Measurements from ENCODE around the gene ESRP2.
A peak's percentile ranks its signal among the peaks of the same experiment; 100 is the strongest.

ESRP2 gene

GRCh38 chr16:68249371-68249770 is 13.4 kb upstream of the ESRP2 start:
- Mint-ChIP-seq H3K27ac (peak overlapping the region; percentile 46), H3K4me3 (no peak overlapping the region), H3K27me3 (no peaks in the 10 kb centered on the region), H3K36me3 (peaks cover 2% of the 10 kb centered on the region), H3K4me1 (peaks cover 24% of the 10 kb centered on the region), H3K9me3 (no peaks in the 10 kb centered on the region)

DNA sequence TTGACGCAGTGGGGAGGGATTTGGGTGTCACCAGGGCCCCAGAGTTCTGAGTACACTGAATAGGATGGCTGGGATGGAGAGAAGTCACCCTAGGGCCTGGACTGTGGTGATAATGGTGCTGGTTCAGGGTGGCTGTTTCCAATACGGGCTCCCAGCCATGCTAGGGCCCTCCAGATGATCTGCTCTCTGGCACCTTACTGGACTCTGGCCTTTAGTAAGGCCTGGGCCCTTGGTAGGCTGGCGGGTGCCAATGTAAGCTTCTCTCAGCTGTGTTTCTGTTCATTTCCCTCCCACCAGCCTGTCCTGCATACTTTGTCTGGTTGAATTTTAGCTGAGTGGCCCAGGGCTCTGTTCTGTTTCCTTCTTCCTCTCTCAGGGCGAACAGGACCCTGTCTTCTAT is 12.0 kb upstream of the ESRP2 start:
- no peak overlapping the region for H3K4me3 Mint-ChIP-seq
- H3K4me1 Mint-ChIP-seq, result peaks cover 28% of the 10 kb centered on the region
- H3K9me3 Mint-ChIP-seq, result no peaks in the 10 kb centered on the region
- H3K27ac Mint-ChIP-seq, result peak overlapping the region; percentile 68
- H3K36me3 Mint-ChIP-seq, result peaks cover 2% of the 10 kb centered on the region
- no peaks in the 10 kb centered on the region for H3K27me3 Mint-ChIP-seq

- H3K36me3 Mint-ChIP-seq, result peaks cover 2% of the 10 kb centered on the region
- H3K4me1 Mint-ChIP-seq, result peaks cover 28% of the 10 kb centered on the region
- no peaks in the 10 kb centered on the region for H3K9me3 Mint-ChIP-seq
- peak overlapping the region; percentile 62 for H3K27ac Mint-ChIP-seq
- no peaks in the 10 kb centered on the region for H3K27me3 Mint-ChIP-seq
- H3K4me3 Mint-ChIP-seq, result no peak overlapping the region
These were observed 11.5 kb upstream of the ESRP2 start for GRCh38 chr16:68247400-68247799.

- H3K27ac Mint-ChIP-seq, result no peak overlapping the region
These were observed 10.7 kb upstream of the ESRP2 start for GRCh38 chr16:68246666-68247065.

GRCh38 chr16:68246121-68246520 is 10.2 kb upstream of the ESRP2 start:
- peak overlapping the region; percentile 99 for H3K4me3 Mint-ChIP-seq
- no peak overlapping the region for H3K27ac Mint-ChIP-seq
- no peaks in the 10 kb centered on the region for H3K36me3 Mint-ChIP-seq
- peaks cover 28% of the 10 kb centered on the region for H3K4me1 Mint-ChIP-seq
- no peaks in the 10 kb centered on the region for H3K9me3 Mint-ChIP-seq
- H3K27me3 Mint-ChIP-seq, result no peaks in the 10 kb centered on the region

More at GRCh38 chr16:68246666-68247065, 10.7 kb upstream of the ESRP2 start:
- Mint-ChIP-seq H3K4me3 (no peak overlapping the region), H3K9me3 (no peaks in the 10 kb centered on the region), H3K27me3 (no peaks in the 10 kb centered on the region), H3K4me1 (peaks cover 28% of the 10 kb centered on the region), H3K36me3 (no peaks in the 10 kb centered on the region)

- H3K27ac Mint-ChIP-seq, result peak within 1 kb of the TSS; percentile 79
These were observed 9.3 kb upstream of the ESRP2 start, which contains the start of gene PLA2G15 for GRCh38 chr16:68244903-68245853. TSS of gene PLA2G15 (plus strand) at chr16:68245373. CDS start at chr16:68245427, 54 bp downstream.

GRCh38 chr16:68244481-68244902 is 8.6 kb upstream of the ESRP2 start:
- Mint-ChIP-seq H3K4me3 (peak overlapping the region; percentile 99), H3K36me3 (no peaks in the 10 kb centered on the region), H3K9me3 (no peaks in the 10 kb centered on the region), H3K4me1 (peaks cover 28% of the 10 kb centered on the region), H3K27ac (peak overlapping the region; percentile 79), H3K27me3 (no peaks in the 10 kb centered on the region)

More at GRCh38 chr16:68244903-68245853, 9.3 kb upstream of the ESRP2 start, which contains the start of gene PLA2G15:
- H3K27me3 Mint-ChIP-seq, result no peaks in the 10 kb centered on the region
- H3K36me3 Mint-ChIP-seq, result no peaks in the 10 kb centered on the region
- H3K4me3 Mint-ChIP-seq, result peak within 1 kb of the TSS; percentile 99
- H3K4me1 Mint-ChIP-seq, result peaks cover 28% of the 10 kb centered on the region
- H3K9me3 Mint-ChIP-seq, result no peaks in the 10 kb centered on the region

DNA sequence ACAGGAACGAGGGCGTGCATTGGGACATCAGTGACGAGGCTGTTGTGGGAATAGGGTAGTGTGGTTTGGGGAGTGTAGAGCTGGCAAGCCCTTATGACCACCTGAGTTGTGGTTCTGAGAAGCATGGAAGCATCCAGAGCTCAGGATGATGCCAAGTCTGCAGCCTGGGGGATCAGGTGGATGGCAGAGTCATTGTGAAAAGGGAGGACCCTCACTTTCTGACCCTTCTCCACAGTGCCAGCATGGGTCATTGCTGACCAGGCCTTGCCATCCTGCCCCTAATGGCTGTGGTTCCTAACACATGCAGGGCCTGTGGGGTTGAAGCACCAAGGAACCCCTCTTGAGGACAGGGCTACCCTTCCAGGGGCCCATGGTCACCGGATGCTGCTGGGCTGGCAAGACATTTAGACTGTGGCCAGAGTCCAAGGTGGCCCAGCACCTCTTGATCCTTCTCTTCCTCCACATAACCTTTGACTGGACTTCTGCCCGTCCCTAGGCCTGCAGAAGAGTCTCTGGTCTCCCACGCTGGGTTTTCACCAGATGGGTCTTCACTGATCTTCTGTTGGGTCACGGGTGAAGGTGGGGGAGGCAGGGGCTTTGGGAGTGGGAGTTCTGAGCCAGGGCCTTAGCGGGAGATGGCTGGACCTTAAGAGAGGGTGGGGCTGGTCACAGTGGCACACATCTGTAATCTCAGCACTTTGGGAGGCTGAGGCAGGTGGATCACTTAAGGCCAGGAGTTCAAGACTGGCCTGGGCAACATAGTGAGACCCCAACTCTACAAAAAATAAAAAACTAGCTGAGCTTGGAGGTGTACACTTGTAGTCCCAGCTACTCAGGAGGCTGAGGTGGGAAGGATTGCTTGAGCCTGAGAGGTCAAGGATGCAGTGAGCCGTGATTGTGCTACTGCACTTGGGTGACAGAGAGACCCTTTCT is 7.3 kb upstream of the ESRP2 start:
- H3K4me1 Mint-ChIP-seq, result peaks cover 34% of the 10 kb centered on the region
- no peak overlapping the region for H3K27ac Mint-ChIP-seq
- H3K27me3 Mint-ChIP-seq, result no peaks in the 10 kb centered on the region
- no peaks in the 10 kb centered on the region for H3K36me3 Mint-ChIP-seq
- H3K4me3 Mint-ChIP-seq, result no peak overlapping the region
- no peaks in the 10 kb centered on the region for H3K9me3 Mint-ChIP-seq

- Mint-ChIP-seq H3K27me3 (no peaks in the 10 kb centered on the region), H3K36me3 (no peaks in the 10 kb centered on the region), H3K9me3 (no peaks in the 10 kb centered on the region), H3K4me3 (no peak overlapping the region), H3K4me1 (peaks cover 42% of the 10 kb centered on the region), H3K27ac (no peak overlapping the region)
These were observed 6.2 kb upstream of the ESRP2 start for GRCh38 chr16:68242085-68242484.

GRCh38 chr16:68238029-68238345 is 2.1 kb upstream of the ESRP2 start:
- Mint-ChIP-seq H3K4me3 (peak overlapping the region; percentile 95), H3K27ac (peak overlapping the region; percentile 81), H3K4me1 (peaks cover 34% of the 10 kb centered on the region), H3K9me3 (no peaks in the 10 kb centered on the region), H3K27me3 (no peaks in the 10 kb centered on the region), H3K36me3 (no peaks in the 10 kb centered on the region)

DNA sequence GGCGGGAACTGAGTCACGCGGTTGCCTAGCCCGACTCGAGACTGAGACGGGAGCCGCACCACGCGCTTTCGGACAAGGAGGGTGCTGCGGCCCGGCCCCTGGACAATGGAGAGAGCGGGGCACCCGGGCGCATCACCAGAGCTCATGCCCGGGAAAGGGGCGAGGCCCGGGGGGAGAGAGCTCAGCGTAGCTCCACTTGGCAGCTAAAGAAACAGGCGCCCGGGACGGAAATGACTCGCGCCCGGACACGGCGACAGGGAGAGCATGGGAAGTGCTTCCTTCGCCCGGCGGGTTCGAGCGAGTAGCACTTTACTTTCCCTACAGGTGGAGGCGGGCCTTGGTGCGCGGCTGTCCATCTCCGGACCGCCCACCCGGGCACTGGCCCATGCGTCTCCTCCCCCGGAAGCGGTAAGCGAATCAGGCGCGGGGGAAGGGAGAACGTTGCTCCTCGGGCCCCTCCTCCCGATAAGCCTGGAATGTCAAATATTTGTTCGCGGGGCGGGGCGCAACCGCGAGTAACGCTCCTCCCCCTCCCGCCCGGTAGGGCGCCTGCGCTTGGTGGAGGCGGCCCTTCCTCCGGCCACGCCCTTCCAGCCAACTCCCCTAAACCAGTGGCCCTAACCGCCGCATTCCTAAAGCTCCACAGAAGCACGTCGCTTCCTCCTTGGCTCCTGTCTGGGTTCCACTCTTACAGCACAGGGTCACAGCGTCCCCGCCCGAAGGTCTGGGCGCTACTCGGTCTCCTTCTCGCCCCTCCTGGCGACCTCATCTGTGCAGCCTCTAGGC is 1.5 kb upstream of the ESRP2 start:
- no peaks in the 10 kb centered on the region for H3K9me3 Mint-ChIP-seq

GRCh38 chr16:68236826-68237242 is 907 bp upstream of the ESRP2 start:
- H3K9me3 Mint-ChIP-seq, result no peaks in the 10 kb centered on the region
- no peaks in the 10 kb centered on the region for H3K27me3 Mint-ChIP-seq
- H3K27ac Mint-ChIP-seq, result peak overlapping the region; percentile 89
- peaks cover 34% of the 10 kb centered on the region for H3K4me1 Mint-ChIP-seq
- no peaks in the 10 kb centered on the region for H3K36me3 Mint-ChIP-seq
- H3K4me3 Mint-ChIP-seq, result peak overlapping the region; percentile 95

More for the DNA sequence above, 1.5 kb upstream of the ESRP2 start:
- Mint-ChIP-seq H3K36me3 (no peaks in the 10 kb centered on the region), H3K4me1 (peaks cover 34% of the 10 kb centered on the region), H3K27ac (peak overlapping the region; percentile 89), H3K27me3 (no peaks in the 10 kb centered on the region), H3K4me3 (peak overlapping the region; percentile 95)

- Mint-ChIP-seq H3K36me3 (no peaks in the 10 kb centered on the region), H3K4me1 (peaks cover 34% of the 10 kb centered on the region), H3K27ac (peak overlapping the region; percentile 89), H3K9me3 (no peaks in the 10 kb centered on the region), H3K27me3 (no peaks in the 10 kb centered on the region), H3K4me3 (peak overlapping the region; percentile 95)
These were observed 354 bp upstream of the ESRP2 start for GRCh38 chr16:68236137-68236825.

GRCh38 chr16:68235108-68235886 is 630 bp downstream of the ESRP2 start:
- Mint-ChIP-seq H3K36me3 (no peaks in the 10 kb centered on the region), H3K4me1 (peaks cover 34% of the 10 kb centered on the region), H3K4me3 (peak overlapping the region; percentile 7), H3K27me3 (no peaks in the 10 kb centered on the region), H3K27ac (peak overlapping the region; percentile 46), H3K9me3 (no peaks in the 10 kb centered on the region)
